NCI-H2029 treated with DMSO at 0.1 percent for 48 hours (cell line): ENCODE data around the gene ANGPTL7.
"Not testable (repeated sequence)": the region's sequence is repeated elsewhere in the genome, so short reads cannot be mapped to it uniquely, and the experiment has no call there.

Experiments used
- DNase-seq: peaks from one replicate; lab custom pipeline; 2025; lab: John Stamatoyannopoulos, UW

The ANGPTL7 gene, protein sequence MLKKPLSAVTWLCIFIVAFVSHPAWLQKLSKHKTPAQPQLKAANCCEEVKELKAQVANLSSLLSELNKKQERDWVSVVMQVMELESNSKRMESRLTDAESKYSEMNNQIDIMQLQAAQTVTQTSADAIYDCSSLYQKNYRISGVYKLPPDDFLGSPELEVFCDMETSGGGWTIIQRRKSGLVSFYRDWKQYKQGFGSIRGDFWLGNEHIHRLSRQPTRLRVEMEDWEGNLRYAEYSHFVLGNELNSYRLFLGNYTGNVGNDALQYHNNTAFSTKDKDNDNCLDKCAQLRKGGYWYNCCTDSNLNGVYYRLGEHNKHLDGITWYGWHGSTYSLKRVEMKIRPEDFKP

DNA sequence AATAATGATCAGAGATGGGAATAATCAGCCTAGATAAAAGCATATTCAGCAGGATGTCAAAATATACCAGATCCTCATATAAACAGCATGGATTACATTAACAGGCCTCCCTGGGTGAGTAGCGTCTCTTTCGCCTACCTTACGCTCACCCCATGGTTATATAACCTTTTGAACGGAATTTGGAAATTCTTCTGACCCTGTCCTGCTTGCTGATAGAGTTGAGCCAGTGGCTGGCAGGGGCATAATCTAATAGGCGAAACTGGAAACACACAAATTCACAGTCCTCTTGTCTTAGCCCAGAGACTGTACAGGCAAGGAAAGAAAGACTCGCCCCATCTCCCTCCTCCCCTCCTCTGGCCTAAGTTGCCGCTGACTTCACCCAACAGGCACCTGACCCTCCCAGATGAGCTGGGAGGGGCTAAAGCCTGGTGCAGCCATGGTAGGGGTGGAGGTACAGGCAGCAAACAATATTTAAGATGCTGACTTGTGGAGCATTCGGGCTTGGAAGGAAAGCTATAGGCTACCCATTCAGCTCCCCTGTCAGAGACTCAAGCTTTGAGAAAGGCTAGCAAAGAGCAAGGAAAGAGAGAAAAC is at the start of gene ANGPTL7:
ANGPTL7 (plus strand) TSS at position 498 of the 594 bp plus-strand sequence. CDS start 225 bp downstream, outside the sequence.
- no peak for DNase-seq

DNA sequence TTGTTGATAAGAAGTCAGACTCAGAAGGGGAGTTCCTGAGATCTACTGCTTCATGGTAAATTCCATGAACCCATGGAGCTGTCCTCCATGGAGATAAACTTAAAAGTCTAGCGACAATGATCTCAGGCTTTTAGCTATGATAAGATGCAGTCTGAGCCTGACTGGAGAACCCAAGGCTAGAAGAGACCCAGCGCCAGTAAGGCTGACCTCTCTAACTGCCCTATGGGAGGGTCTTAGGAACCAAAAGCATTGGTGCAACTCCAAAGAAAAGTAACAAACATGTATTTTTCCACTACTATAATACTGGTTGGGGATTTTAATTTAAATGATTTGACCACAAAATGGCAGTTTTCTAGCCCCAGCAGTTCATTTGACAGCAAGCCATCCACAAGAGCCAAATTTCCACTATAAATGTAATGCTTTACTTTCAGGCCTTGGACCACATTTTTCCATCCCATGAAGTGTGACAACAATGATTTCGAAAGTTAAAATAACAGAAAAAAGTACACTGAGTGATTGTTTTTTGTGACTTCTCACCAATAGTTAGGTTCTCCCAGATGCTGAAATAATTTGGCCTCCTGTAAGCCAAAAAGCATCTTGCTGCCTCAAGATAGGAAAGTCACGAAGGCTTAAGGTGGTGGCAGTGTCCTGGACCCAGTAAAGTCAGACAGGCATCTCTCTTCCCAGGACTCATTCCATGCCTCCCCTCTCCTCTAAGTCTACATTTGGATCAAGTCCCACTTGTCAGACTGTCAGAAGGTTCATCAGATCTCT is 46.4 kb upstream of the ANGPTL7 start:
- no peak for DNase-seq

DNA sequence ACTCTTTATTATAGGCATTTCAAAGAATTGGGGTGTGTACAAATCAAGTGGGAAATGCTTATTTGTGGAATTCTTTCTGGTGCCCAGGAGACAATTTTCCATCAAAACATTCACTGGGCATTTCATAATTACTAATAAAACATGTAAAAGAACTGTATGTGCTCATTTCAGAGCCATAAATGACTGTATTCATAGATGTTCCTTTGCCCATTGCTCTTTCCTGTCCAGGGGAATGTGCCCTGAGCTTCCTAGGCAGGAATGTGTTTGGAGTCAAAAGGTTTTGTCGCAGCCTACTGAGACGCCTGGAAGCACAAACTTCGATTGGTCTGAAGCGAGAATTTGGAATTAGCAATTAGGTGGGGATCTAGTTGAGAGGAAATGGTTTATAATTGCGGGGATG is 45.8 kb upstream of the ANGPTL7 start:
- no peak for DNase-seq

DNA sequence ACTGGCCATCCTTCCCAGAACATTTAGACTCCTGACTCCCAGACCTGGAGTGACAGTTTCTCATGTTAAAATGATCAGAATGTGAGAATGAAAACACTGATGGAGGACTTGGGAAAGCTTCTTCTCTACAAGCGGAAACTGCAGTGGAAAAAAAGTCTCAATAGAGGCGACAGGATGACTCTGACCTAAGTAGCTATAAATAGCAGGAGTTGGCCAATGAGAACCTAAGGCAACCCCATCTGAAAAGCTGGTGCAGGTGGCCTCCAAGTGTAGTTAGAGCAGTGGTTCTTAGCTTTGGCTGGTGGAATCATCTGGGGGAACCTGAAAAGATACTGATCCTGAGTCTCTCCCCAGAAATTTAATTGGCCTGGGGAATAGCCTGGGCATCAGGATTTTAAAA is 45.2 kb upstream of the ANGPTL7 start:
- no peak for DNase-seq

DNA sequence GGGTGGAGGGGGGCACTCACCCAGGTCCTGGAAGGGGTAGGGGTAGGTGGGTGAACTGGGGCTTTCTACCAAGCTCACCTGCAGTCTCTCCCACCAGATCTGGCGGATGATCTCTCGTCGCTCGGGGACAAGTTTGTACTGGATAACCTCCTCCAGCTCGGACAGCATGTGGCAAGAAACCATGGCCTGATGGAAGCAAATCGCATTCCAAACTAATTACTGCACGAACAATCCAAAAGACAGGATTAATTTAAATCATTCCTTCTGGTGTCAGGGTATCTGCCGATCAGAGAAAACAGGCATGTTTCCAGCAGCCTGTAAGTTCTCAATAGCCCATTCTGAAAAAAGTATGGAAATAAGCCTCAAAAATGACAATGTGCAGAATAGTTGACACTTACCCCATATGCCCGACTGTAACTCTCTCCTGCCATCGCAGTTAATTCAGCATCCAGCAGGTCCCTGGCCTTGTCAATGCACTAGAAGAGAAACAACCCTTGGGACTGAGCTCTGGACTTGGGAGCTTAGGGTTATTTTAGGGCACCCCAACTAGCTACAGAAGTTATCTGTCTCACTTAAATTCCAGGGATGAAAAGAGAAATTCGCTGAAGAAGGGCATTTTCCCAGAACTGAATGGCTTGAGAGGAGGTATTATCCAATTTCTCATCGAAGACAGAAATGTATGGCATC is 44.4 kb upstream of the ANGPTL7 start:
- no peak for DNase-seq

DNA sequence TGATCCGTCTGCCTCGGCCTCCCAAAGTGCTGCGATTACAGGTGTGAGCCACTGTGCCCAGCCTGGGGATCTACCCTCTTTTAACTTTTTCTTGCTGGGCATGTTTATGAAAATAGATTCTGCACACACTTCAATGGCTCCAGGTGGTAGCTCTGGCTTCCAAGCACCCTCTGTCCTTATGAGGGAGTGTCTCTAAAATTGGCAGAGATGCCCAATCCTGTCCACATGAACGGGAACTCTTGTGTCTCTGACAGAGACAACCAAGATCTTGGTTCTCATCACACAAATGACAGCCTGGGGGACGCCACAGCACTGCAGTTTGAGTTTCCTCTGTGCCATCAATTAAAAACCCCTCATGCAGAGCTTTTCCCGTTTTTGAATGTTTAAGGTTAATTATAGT is 43.4 kb upstream of the ANGPTL7 start:
- no peak for DNase-seq

DNA sequence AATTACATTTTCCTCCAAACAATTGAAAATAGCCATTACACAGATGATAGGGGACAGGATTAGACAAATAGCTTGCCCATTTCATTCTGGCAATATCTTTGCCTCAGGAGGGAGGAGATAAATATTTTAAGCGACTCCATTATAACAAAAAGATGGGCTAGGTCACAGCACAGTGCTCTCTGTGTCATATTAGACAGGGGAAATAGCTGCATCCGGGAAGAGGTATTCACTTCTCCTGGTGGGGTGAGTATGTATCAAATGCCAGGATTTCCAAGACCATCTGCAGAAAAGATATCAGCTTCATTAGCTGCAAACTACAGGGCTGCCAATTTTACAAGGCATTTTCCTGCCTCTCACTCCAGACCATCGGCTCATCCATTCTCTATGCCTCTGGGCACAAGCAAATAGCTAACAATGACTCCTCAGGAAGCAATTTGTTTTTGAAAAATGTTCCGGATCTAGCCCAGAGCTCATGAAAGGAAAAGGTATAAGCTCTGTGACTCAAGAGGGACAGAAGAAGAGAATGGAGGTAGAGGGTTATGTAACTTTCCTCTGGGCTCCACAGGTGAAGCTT is 41.9 kb upstream of the ANGPTL7 start:
- DNase-seq, result no peak

DNA sequence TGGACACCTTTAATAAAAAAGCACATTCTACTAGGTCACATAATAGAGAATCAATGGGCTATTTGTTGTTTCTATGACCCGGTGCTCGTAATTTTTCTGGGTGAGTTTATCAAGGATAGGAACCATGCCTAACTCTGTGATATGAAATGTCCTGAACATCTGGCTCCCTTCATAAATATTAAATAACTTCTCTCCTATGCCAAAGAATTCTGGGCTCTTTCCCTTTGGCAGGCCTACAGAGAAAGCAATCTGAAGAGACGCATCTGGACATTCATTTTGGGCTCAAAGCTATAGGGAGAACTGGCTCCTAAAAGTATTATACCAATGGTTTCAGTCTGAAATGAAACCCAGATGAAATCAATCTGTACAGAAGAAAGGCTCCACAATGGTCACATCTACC is 38.8 kb upstream of the ANGPTL7 start:
- no peak for DNase-seq

DNA sequence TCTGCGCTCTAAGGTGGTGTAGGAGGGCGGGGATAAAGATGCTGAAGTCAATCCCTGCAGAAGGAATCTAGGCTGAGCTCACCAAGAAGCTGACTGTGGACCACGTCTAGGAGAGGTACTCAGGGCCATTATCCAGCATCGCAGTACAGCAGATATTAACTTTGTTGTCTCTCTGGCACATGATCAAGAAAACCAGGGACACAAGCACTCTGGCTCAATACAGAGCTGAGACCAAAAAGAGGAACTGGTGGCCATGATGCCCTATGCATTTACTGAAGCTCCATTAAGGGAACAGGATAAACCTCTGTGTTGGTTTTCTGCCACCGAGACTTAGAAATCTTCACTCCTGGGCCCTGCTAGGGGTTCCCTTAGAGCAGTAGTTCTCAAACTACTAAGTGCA is 38.0 kb upstream of the ANGPTL7 start:
- DNase-seq, result no peak

DNA sequence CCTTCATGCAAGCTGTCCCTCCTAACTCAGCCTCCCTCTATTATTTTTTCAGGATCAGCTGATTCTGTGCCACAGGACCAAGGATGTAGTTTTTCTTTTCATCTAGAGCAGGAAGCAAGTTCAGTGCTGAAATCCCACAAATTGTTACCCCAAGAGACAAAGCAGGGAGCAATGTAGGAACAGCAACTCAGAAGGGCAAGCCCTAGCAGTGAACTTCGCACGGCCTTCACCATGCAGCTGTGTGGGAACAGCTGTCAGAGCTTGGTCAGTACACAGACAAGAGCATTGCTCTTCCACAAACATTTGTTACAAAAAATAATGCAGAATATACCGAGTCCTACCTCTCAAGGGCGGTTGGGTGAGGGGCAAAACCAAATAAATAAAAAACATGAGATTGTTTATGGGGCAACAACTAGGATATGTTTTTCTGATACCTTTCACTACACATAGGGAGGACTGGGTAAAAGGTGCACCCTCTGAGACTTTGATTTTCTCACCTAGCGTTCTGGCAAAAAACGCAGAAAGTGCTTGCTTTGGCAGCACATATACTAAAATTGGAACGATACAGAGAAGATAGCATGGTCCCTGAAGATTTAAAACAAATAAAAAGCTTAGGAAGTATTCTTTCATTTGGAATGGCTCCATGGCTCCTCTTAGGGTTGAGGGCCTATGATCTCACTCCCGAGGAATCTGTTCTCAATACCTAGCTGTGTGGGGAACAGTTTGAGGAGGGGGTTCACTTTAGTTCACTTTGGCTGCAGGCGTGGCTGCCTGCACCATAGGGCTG is 37.1 kb upstream of the ANGPTL7 start:
- DNase-seq, result no peak

DNA sequence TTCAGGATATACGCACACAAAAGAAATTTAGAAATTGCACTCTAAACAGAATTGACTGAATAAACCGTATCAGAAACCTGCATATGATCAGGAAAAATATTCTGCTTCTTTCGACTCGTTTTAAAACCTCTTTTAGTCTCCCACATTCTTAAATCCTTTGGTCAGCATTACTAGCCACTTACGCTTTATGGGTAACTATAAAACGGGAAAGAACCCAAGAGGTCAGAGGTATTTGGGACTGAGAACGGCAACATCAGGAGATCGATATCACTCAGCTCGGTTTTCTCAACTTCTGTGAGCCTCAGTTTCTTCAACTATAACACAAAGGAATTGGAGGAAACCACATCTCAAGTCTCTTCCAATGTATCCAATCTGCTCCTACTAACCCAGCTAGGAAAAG is 36.4 kb upstream of the ANGPTL7 start:
- DNase-seq, result no peak

DNA sequence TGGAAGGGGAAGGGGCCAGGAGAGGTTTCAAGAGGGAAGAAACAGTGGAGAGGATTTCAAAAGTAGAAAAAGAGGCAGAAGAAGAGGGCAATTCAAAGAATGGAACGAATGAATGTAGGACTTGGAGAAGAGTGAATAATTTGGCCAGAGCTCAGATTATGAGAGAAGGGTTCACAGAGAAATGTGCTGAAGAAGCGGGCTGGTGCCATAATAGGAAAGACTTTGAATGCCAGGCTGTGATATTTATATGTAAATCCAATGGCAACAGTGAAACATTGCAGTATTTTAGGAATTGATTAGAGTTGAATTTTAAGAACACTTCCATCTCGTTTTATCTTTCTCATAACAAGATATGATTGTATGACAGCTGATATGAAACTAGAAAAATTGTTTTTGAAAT is 36.0 kb upstream of the ANGPTL7 start:
- no peak for DNase-seq

DNA sequence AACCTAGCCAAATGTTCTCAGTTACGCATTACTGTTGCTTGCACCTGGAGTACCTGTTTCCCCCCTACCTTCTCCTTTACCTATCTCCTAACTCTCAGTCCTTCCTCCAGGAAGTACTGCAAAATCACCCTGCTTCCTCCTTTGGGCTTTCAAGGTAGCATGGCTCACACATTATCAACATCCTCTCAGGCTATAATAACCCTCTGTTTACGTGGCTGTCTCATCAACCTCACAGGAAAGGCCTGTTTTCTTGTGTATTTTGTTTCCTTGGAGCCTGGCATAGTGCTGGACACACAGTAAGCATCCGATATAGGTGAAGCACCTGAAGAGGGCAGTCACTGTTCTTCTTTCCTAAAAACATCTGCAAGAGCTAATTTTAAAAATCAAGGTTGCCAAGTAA is 32.7 kb upstream of the ANGPTL7 start:
- peak; percentile 13 for DNase-seq

DNA sequence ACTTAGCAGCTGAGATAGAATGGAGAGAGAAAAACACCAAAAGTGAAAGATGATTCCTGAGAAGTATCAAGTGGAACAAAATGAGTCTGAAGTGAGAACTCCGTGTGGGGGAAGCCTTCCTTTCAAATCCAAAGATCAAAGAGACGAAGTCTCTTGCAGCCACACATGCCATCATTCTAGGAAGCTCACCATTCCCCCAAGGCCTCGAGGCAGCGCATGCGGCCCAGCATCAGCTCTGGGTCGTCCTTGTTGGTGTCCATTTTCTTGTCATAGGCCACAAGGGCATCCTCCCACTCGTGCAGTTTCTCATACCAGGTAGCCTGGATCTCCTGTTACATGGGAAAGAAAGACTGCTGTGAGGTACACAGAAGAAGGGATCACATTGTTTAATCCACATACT is 32.2 kb upstream of the ANGPTL7 start:
- no peak for DNase-seq

DNA sequence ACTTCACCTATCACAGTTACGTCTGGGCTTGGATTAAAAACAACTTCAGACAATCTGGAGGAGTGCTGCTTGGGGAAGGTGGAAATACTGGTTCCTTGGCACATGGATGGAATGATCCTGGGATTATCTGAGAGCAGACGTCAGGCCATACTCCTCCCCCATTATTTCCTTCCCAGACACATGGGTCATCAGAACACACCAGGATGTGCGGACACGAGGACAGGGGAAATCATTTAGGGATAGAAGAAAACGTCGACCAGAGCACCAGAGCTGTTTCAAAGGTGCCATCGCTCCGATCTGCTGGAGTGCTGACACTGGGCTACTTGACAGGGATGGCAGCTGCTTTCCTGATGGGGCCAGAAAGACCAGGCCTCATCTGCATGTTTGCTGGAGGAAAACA is 31.8 kb upstream of the ANGPTL7 start:
- no peak for DNase-seq

DNA sequence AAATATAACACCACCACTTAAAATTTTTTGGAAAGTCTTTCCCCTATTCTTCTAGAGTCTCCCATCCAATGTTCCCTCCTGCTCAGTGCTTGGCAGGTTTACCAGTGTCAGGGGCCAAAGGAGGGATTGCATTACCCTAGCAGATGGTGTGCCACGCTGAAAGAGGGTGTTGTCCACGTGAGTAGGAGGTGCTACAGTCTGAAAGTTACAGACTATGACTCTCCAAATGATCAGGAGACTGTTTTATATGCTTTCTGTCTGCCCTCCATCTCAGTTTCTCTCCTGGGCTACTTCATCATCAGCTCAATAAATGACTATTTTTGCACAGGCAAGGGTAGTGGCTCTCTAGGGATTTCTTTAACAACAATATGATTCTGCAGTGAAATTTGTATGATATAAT is 31.3 kb upstream of the ANGPTL7 start:
- DNase-seq, result no peak

DNA sequence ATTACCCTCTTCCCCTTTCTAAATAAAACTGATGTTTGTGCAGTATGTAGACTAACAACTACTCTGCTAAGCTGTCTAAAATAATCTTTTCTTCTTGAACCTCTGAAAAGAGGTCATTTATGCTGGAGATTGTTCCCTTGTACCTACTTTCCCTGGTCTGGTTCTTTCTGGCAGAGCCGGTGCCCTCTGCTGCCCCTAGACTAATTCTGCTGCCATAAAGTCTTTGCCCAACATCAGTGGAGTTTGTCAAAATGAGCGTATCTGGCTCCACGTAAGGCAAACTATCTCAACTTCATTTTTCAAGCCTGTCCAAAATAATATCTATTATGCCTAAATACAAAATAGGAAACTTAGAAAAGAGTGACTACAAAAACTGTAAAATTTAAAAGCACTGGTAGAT is 30.9 kb upstream of the ANGPTL7 start:
- no peak for DNase-seq

DNA sequence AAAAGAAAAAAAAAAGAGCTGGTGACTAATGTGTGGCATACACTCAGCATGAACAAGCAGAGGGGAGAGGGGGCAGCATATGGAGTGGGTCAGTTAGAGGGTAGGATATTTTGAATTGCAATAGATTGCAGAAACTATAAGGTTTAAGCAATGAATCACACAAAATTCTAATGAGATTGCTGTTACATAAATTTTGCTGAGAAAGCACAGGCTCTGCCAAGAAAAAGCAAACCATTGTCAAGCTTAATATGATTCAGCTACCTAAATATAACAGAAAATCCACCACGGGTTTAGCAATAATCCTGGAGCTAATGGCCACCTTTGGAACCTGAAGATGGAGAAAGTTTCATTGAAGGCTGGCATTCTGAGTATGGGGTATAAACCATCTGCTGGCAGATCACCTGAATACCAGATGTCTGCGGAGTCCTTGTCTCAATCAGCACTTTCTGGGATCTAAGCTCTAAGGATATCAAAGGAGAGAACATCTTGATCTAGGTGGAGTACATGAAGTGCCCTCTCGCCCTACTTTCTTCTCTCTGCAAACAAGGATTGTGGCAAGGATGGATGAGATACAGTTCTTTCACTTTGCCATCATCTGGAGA is 30.3 kb upstream of the ANGPTL7 start:
- DNase-seq, result no peak

DNA sequence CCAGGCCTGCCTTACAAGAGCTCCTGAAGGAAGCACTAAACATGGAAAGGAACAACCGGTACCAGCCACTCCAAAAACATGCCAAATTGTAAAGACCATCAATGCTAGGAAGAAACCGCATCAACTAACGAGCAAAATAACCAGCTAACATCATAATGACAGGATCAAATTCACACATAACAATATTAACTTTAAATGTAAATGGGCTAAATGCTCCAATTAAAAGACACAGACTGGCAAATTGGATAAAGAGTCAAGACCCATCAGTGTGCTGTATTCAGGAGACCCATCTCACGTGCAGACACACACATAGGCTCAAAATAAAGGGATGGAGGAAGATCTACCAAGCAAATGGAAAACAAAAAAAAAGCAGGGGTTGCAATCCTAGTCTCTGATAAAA is 26.4 kb upstream of the ANGPTL7 start:
- DNase-seq, result not testable (repeated sequence)

DNA sequence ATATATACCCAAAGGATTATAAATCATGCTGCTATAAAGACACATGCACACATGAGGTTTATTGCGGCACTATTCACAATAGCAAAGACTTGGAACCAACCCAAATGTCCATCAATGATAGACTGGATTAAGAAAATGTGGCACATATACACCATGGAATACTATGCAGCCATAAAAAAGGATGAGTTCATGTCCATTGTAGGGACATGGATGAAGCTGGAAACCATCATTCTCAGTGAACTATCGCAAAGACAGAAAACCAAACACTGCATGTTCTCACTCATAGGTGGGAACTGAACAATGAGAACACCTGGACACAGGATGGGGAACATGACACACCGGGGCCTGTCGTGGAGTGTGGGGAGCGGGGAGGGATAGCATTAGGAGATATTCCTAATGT is 22.4 kb upstream of the ANGPTL7 start:
- DNase-seq, result not testable (repeated sequence)

DNA sequence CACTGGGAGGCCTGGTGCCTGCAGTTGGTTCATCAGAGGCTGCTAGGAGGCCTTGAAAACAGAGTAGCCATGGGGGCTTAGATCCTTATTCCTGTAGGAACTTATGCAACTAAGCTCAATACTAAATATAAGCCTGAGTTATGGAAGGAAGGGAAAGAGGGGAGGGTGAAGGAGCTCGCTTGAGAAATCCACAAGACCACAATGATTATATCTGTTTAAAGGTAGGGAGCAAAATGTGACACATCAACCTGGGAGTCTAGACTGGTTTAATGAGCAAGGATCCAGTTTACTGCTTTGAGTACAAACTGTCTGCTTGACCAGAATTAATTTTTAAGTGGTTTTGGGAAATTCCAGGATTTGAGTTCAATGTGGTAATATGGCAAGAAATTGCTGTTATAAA is 20.4 kb upstream of the ANGPTL7 start:
- DNase-seq, result no peak
